WTC11 (cell line): ENCODE results near the gene TBC1D22A. TPM values are rescaled to one million over a fixed set of nuclear protein-coding genes. Genes with fewer than 3 reads are reported as not detected.

Source experiments
- ATAC-seq: fragments of 200-7000 bp; cut with Tn5 transposase; 2 replicates; pipeline ENCODE4 v1.10.0; 2021; ENCODE audit warnings: mild to moderate bottlenecking, moderate library complexity
- CTCF ChIA-PET: fragments of 300-600 bp; sonication (Branson Sonifier 250); formaldehyde crosslinking; loops from one replicate; lab custom pipeline; 2021; ENCODE audit warnings: antibody characterized with exemption; lab: Charles Lee
- POLR2A ChIA-PET: fragments of 350-600 bp; sonication (Branson Sonifier 250); formaldehyde crosslinking; loops from one replicate; lab custom pipeline; 2021; ENCODE audit warnings: antibody characterized with exemption; lab: Charles Lee
- DNase-seq: peaks from one replicate; pipeline ENCODE4 v3.0.0; 2021; ENCODE audit warnings: low spot score
- H3K27ac Mint-ChIP-seq: 2 replicates; pipeline ENCODE4 v1.8.0; 2021; ENCODE audit warnings: mixed read lengths
- H3K27me3 Mint-ChIP-seq: 2 replicates; pipeline ENCODE4 v1.8.0; 2021; ENCODE audit warnings: low read depth, mild to moderate bottlenecking, moderate library complexity, mixed read lengths
- H3K36me3 Mint-ChIP-seq: 2 replicates; pipeline ENCODE4 v1.8.0; 2021; ENCODE audit warnings: mixed read lengths
- H3K4me1 Mint-ChIP-seq: 2 replicates; pipeline ENCODE4 v1.8.0; 2022; ENCODE audit warnings: mixed read lengths
- H3K4me3 Mint-ChIP-seq: 2 replicates; pipeline ENCODE4 v1.8.0; 2021; ENCODE audit warnings: mild to moderate bottlenecking, moderate library complexity, mixed read lengths
- H3K9me3 Mint-ChIP-seq: 2 replicates; pipeline ENCODE4 v1.8.0; 2021; ENCODE audit warnings: mixed read lengths
- CDX4 ChIP-seq: fragments of 250-450 bp; sonication (Bioruptor Pico); IDR thresholded peaks from 2 replicates; pipeline ENCODE4 v1.9.0; 2021; ENCODE audit warnings: moderate library complexity, mild to moderate bottlenecking, inconsistent platforms, borderline replicate concordance
- CTCF ChIP-seq: fragments of 200-600 bp; IDR thresholded peaks from 2 replicates; pipeline ENCODE4 v1.8.0; 2022; ENCODE audit warnings: antibody characterized with exemption
- ELF4 ChIP-seq: sonication (generic); formaldehyde crosslinking; IDR thresholded peaks from 2 replicates; pipeline ENCODE4 v1.8.1; 2022; ENCODE audit warnings: low read depth, mild to moderate bottlenecking, moderate library complexity, missing genetic modification reagents
- EMX1 ChIP-seq: fragments of 250-450 bp; sonication (Bioruptor Pico); IDR thresholded peaks from 2 replicates; pipeline ENCODE4 v1.8.0; 2021; ENCODE audit warnings: mild to moderate bottlenecking
- ERG ChIP-seq: fragments of 250-450 bp; sonication (Bioruptor Pico); IDR thresholded peaks from 2 replicates; pipeline ENCODE4 v1.8.0; 2021; ENCODE audit warnings: mild to moderate bottlenecking
- HMGA2 ChIP-seq: fragments of 250-450 bp; sonication (Bioruptor Pico); IDR thresholded peaks from 2 replicates; pipeline ENCODE4 v1.4.0; 2021; ENCODE audit warnings: mild to moderate bottlenecking, moderate library complexity
- KAT7 ChIP-seq: sonication (generic); formaldehyde crosslinking; IDR thresholded peaks from 2 replicates; pipeline ENCODE4 v1.8.1; 2023; ENCODE audit warnings: missing genetic modification reagents, mild to moderate bottlenecking, borderline replicate concordance
- NR2C2 ChIP-seq: sonication (generic); formaldehyde crosslinking; IDR thresholded peaks from 2 replicates; pipeline ENCODE4 v1.8.0; 2022; ENCODE audit warnings: mild to moderate bottlenecking, missing genetic modification reagents
- RELA ChIP-seq: sonication (generic); formaldehyde crosslinking; IDR thresholded peaks from 2 replicates; pipeline ENCODE4 v1.8.1; 2022; ENCODE audit warnings: missing genetic modification reagents, mild to moderate bottlenecking, borderline replicate concordance
- RORB ChIP-seq: fragments of 250-450 bp; sonication (Bioruptor Pico); IDR thresholded peaks from 2 replicates; pipeline ENCODE4 v1.9.0; 2021; ENCODE audit warnings: mild to moderate bottlenecking
- SOX15 ChIP-seq: fragments of 250-450 bp; sonication (Bioruptor Pico); IDR thresholded peaks from 2 replicates; pipeline ENCODE4 v1.9.0; 2021; ENCODE audit warnings: mild to moderate bottlenecking
- TP53 ChIP-seq: sonication (generic); formaldehyde crosslinking; IDR thresholded peaks from 2 replicates; pipeline ENCODE4 v1.8.1; 2023; ENCODE audit warnings: mild to moderate bottlenecking, missing genetic modification reagents
- ZNF396 ChIP-seq: fragments of 250-450 bp; sonication (Bioruptor Pico); IDR thresholded peaks from 2 replicates; pipeline ENCODE4 v1.8.0; 2021; ENCODE audit warnings: mild to moderate bottlenecking, moderate library complexity, borderline replicate concordance
- ZNF425 ChIP-seq: fragments of 250-450 bp; sonication (Bioruptor Pico); conservative IDR thresholded peaks from 2 replicates; pipeline ENCODE4 v1.9.0; 2021; ENCODE audit warnings: mild to moderate bottlenecking
- total RNA-seq: library from RNA; stranded (reverse); gene quantifications from 3 replicates; pipeline ENCODE4 v1.2.3, GENCODE V29; 2021
- TF ChIP-seq, protein P1 (sequence below): sonication (generic); formaldehyde crosslinking; conservative IDR thresholded peaks from 2 replicates; pipeline ENCODE4 v1.8.1; 2022; ENCODE audit warnings: mild to moderate bottlenecking, missing genetic modification reagents
- TF ChIP-seq, protein P2 (sequence below): sonication (generic); formaldehyde crosslinking; IDR thresholded peaks from 2 replicates; pipeline ENCODE4 v1.8.0; 2023; ENCODE audit warnings: missing genetic modification reagents, mild to moderate bottlenecking, borderline replicate concordance
- TF ChIP-seq, protein P3 (sequence below): sonication (generic); formaldehyde crosslinking; IDR thresholded peaks from 2 replicates; pipeline ENCODE4 v1.8.1; 2023; ENCODE audit warnings: mild to moderate bottlenecking, missing genetic modification reagents, moderate library complexity

The TBC1D22A gene
- total RNA-seq, 1 experiment from 2014 or later = 18.1 TPM

GRCh38 chr22:46947516-46948257 lies 185.2 kb downstream of the TBC1D22A start (continued):
- TF ChIP-seq RORB (CRISPR knock-in tag) = no peak
- TF ChIP-seq ERG = no peak
- TF ChIP-seq EMX1 (CRISPR knock-in tag) = no peak
- no peak for TF ChIP-seq TP53 (CRISPR knock-in tag)
- no peak for TF ChIP-seq ZNF396
- TF ChIP-seq, all 79 proteins: peak for 0

- peaks cover 28% of the 10 kb centered on the region for H3K4me1 Mint-ChIP-seq
- no peak for DNase-seq
- no peak for ATAC-seq
- H3K4me3 Mint-ChIP-seq = no peak overlapping the region
- H3K9me3 Mint-ChIP-seq = no peaks in the 10 kb centered on the region; the same call in 1 of the 2 replicates
- POLR2A ChIA-PET = no interaction called here
- H3K27me3 Mint-ChIP-seq = no peaks in the 10 kb centered on the region
- H3K27ac Mint-ChIP-seq = no peak overlapping the region; the same call in 1 of the 2 replicates
- H3K36me3 Mint-ChIP-seq = no peaks in the 10 kb centered on the region; the same call in 1 of the 2 replicates
- CTCF ChIA-PET = interaction anchor here (1.2 kb wide), 1 partner anchor 151 kb away, joined by 3 read pairs; no protein-coding TSS in a partner anchor
- no peak for TF ChIP-seq ERG
- TF ChIP-seq ZNF425 (CRISPR knock-in tag) = no peak
- TF ChIP-seq CTCF = no peak
- no peak for TF ChIP-seq HMGA2 (CRISPR knock-in tag)
- no peak for TF ChIP-seq RELA (CRISPR knock-in tag)
- TF ChIP-seq SOX15 (CRISPR knock-in tag) = no peak
- TF ChIP-seq, protein P1, sequence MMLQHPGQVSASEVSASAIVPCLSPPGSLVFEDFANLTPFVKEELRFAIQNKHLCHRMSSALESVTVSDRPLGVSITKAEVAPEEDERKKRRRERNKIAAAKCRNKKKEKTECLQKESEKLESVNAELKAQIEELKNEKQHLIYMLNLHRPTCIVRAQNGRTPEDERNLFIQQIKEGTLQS (CRISPR knock-in tag) = no peak
- TF ChIP-seq, protein P2, sequence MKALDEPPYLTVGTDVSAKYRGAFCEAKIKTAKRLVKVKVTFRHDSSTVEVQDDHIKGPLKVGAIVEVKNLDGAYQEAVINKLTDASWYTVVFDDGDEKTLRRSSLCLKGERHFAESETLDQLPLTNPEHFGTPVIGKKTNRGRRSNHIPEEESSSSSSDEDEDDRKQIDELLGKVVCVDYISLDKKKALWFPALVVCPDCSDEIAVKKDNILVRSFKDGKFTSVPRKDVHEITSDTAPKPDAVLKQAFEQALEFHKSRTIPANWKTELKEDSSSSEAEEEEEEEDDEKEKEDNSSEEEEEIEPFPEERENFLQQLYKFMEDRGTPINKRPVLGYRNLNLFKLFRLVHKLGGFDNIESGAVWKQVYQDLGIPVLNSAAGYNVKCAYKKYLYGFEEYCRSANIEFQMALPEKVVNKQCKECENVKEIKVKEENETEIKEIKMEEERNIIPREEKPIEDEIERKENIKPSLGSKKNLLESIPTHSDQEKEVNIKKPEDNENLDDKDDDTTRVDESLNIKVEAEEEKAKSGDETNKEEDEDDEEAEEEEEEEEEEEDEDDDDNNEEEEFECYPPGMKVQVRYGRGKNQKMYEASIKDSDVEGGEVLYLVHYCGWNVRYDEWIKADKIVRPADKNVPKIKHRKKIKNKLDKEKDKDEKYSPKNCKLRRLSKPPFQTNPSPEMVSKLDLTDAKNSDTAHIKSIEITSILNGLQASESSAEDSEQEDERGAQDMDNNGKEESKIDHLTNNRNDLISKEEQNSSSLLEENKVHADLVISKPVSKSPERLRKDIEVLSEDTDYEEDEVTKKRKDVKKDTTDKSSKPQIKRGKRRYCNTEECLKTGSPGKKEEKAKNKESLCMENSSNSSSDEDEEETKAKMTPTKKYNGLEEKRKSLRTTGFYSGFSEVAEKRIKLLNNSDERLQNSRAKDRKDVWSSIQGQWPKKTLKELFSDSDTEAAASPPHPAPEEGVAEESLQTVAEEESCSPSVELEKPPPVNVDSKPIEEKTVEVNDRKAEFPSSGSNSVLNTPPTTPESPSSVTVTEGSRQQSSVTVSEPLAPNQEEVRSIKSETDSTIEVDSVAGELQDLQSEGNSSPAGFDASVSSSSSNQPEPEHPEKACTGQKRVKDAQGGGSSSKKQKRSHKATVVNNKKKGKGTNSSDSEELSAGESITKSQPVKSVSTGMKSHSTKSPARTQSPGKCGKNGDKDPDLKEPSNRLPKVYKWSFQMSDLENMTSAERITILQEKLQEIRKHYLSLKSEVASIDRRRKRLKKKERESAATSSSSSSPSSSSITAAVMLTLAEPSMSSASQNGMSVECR (CRISPR knock-in tag) = no peak
- TF ChIP-seq NR2C2 (CRISPR knock-in tag) = no peak
- TF ChIP-seq CDX4 (CRISPR knock-in tag) = no peak
- no peak for TF ChIP-seq ELF4 (CRISPR knock-in tag)
- TF ChIP-seq, protein P3, sequence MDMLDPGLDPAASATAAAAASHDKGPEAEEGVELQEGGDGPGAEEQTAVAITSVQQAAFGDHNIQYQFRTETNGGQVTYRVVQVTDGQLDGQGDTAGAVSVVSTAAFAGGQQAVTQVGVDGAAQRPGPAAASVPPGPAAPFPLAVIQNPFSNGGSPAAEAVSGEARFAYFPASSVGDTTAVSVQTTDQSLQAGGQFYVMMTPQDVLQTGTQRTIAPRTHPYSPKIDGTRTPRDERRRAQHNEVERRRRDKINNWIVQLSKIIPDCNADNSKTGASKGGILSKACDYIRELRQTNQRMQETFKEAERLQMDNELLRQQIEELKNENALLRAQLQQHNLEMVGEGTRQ (CRISPR knock-in tag) = no peak
- TF ChIP-seq RORB (CRISPR knock-in tag) = no peak
- no peak for TF ChIP-seq KAT7 (CRISPR knock-in tag)
Measured at GRCh38 chr22:46948411-46949144, 186.1 kb downstream of the TBC1D22A start.
